ENCODE measurements around the gene MEF2B.
"Not testable (repeated sequence)": the region's sequence is repeated elsewhere in the genome, so short reads cannot be mapped to it uniquely, and the experiment has no call there.

Gene MEF2B

GRCh38 chr19:19103167-19103566 is 66.9 kb downstream of the MEF2B start:
- Histone ChIP-seq H3K4me3 (ENCODE audit: low read depth, low read length) (no peak overlapping the region), H3K4me1 (peaks cover 4% of the 10 kb centered on the region; the same call in 1 of the 2 replicates), H3K9me3 (no peaks in the 10 kb centered on the region), H3K36me3 (no peaks in the 10 kb centered on the region), H3K27me3 (no peaks in the 10 kb centered on the region)
- TF ChIP-seq CTCF (IDR thresholded peaks at IDR 0.05; ENCODE audit: low read depth, low read length) = no peak
- DNase-seq = no peak

GRCh38 chr19:19102566-19102965 is 67.5 kb downstream of the MEF2B start:
- not testable (repeated sequence) for H3K36me3 ChIP-seq; H3K4me3 ChIP-seq (ENCODE audit: low read depth, low read length); H3K9me3 ChIP-seq; DNase-seq; H3K4me1 ChIP-seq; H3K27me3 ChIP-seq

GRCh38 chr19:19101540-19101939 is 68.5 kb downstream of the MEF2B start:
- Histone ChIP-seq H3K9me3 (no peaks in the 10 kb centered on the region), H3K27me3 (no peaks in the 10 kb centered on the region), H3K4me3 (ENCODE audit: low read depth, low read length) (no peak overlapping the region), H3K4me1 (peaks cover 4% of the 10 kb centered on the region; the same call in 1 of the 2 replicates), H3K36me3 (no peaks in the 10 kb centered on the region)
- DNase-seq = no peak
- no peak for TF ChIP-seq CTCF (IDR thresholded peaks at IDR 0.05; ENCODE audit: low read depth, low read length)

GRCh38 chr19:19098703-19099632 is 71.1 kb downstream of the MEF2B start:
- no peaks in the 10 kb centered on the region for H3K9me3 ChIP-seq
- no peak for DNase-seq
- no peaks in the 10 kb centered on the region for H3K36me3 ChIP-seq
- H3K4me3 ChIP-seq (ENCODE audit: low read depth, low read length) = no peak overlapping the region
- TF ChIP-seq CTCF (IDR thresholded peaks at IDR 0.05; ENCODE audit: low read depth, low read length) = no peak
- no peaks in the 10 kb centered on the region for H3K27me3 ChIP-seq
- H3K4me1 ChIP-seq = no peaks in the 10 kb centered on the region

- no peaks in the 10 kb centered on the region for H3K9me3 ChIP-seq
- H3K27me3 ChIP-seq = no peaks in the 10 kb centered on the region
- H3K4me3 ChIP-seq (ENCODE audit: low read depth, low read length) = no peak overlapping the region
- no peak for TF ChIP-seq CTCF (IDR thresholded peaks at IDR 0.05; ENCODE audit: low read depth, low read length)
- H3K4me1 ChIP-seq = no peaks in the 10 kb centered on the region
- no peak for DNase-seq
- no peaks in the 10 kb centered on the region for H3K36me3 ChIP-seq
These were observed 71.9 kb downstream of the MEF2B start for GRCh38 chr19:19098084-19098702.

GRCh38 chr19:19096641-19097627 is 73.1 kb downstream of the MEF2B start:
- Histone ChIP-seq H3K36me3 (no peaks in the 10 kb centered on the region), H3K4me3 (ENCODE audit: low read depth, low read length) (no peak overlapping the region), H3K4me1 (no peaks in the 10 kb centered on the region), H3K9me3 (no peaks in the 10 kb centered on the region), H3K27me3 (no peaks in the 10 kb centered on the region)
- TF ChIP-seq CTCF (IDR thresholded peaks at IDR 0.05; ENCODE audit: low read depth, low read length) = no peak
- no peak for DNase-seq
